Mammary epithelial cell (primary cell): ENCODE results near the gene COX14.
"Not testable (repeated sequence)": the region's sequence is repeated elsewhere in the genome, so short reads cannot be mapped to it uniquely, and the experiment has no call there.

ENCODE experiments used
- CTCF ChIP-seq, 2 donors: IDR thresholded peaks in 1 of 2; conservative IDR thresholded peaks in 1 of 2; 2 replicates each; pipeline ENCODE4 v1.5.1; 2011 to 2012; ENCODE audit warnings: inconsistent platforms in 2 of 2, low read length in 2 of 2, mild to moderate bottlenecking in 2 of 2, control low read depth in 1 of 2, low read depth in 1 of 2; ENCODE audit not compliant: insufficient read depth in 1 of 2; ENCODE audit errors: extremely low read depth in 1 of 2
- EZH2 ChIP-seq: IDR thresholded peaks from 2 replicates; pipeline ENCODE4 v1.6.1; 2012; ENCODE audit warnings: low read length, inconsistent platforms, borderline replicate concordance

- TF ChIP-seq CTCF (conservative IDR thresholded peaks at IDR 0.05 in 1 of 2, IDR thresholded peaks at IDR 0.05 in 1 of 2; ENCODE audit: extremely low read depth in 1 of 2, insufficient read depth in 1 of 2, low read depth in 1 of 2, low read length in 2 of 2); EZH2: not testable (repeated sequence)
Observed at GRCh38 chr12:50148011-50148410, 36.0 kb downstream of the COX14 start.
